IMR-90 (cell line): Measurements from ENCODE around the gene ZNF746. TPM values are rescaled to one million over a fixed set of nuclear protein-coding genes. Genes with fewer than 3 reads are reported as not detected.

Source experiments
- ATAC-seq: fragments of 200-7000 bp; cut with Tn5 transposase; 2 replicates; pipeline ENCODE4 v1.9.1; 2020; ENCODE audit warnings: low read depth, mild to moderate bottlenecking, moderate library complexity
- BruUV-seq: library from RNA; stranded (reverse); fragments of 400-500 nt; replicated peaks from 2 replicates; lab custom pipeline; 2021; lab: Mats Ljungman, UMichigan
- CTCF ChIA-PET: fragments of 300-600 bp; formaldehyde crosslinking; extraction: SDS; loops from one replicate; lab custom pipeline; 2021; ENCODE audit warnings: antibody characterized with exemption; lab: Yijun Ruan, JAX
- POLR2A ChIA-PET: fragments of 300-600 bp; sonication (Branson Sonifier 250); formaldehyde crosslinking; loops from one replicate; lab custom pipeline; 2022; ENCODE audit warnings: antibody characterized with exemption; ENCODE audit not compliant: unreplicated experiment; lab: Charles Lee
- DNase-seq: peaks from one replicate; pipeline ENCODE4 v3.0.0; 2013
- H2AFZ ChIP-seq: replicated peaks from 2 replicates; pipeline ENCODE3; 2013; ENCODE audit warnings: low read length, mild to moderate bottlenecking; ENCODE audit not compliant: poor library complexity
- H2AK5ac ChIP-seq: 2 replicates; pipeline ENCODE4 v1.6.1; 2013; ENCODE audit warnings: low read depth, low read length, inconsistent platforms
- H2AK9ac ChIP-seq: replicated peaks from 2 replicates; pipeline ENCODE3; 2013; ENCODE audit warnings: mild to moderate bottlenecking, low read depth, low read length, moderate library complexity; ENCODE audit not compliant: poor library complexity
- H2BK120ac ChIP-seq: 2 replicates; pipeline ENCODE4 v1.6.1; 2013; ENCODE audit warnings: low read depth, low read length, inconsistent platforms
- H2BK15ac ChIP-seq: 3 replicates; pipeline ENCODE4 v1.6.1; 2013; ENCODE audit warnings: low read depth, low read length, inconsistent platforms
- H2BK20ac ChIP-seq: 2 replicates; pipeline ENCODE4 v1.6.1; 2013; ENCODE audit warnings: low read depth, mild to moderate bottlenecking, inconsistent platforms, low read length, moderate library complexity
- H2BK5ac ChIP-seq: 2 replicates; pipeline ENCODE4 v1.6.1; 2013; ENCODE audit warnings: mild to moderate bottlenecking, low read depth, low read length, inconsistent platforms; ENCODE audit not compliant: poor library complexity, severe bottlenecking
- H3K14ac ChIP-seq: replicated peaks from 2 replicates; pipeline ENCODE4 v1.6.1; 2013; ENCODE audit warnings: low read depth, low read length, inconsistent platforms
- H3K18ac ChIP-seq: 2 replicates; pipeline ENCODE4 v1.6.1; 2013; ENCODE audit warnings: low read depth, low read length, control low read depth
- H3K23ac ChIP-seq: 2 replicates; pipeline ENCODE4 v1.6.1; 2013; ENCODE audit warnings: low read depth, low read length, inconsistent platforms
- H3K27ac ChIP-seq: 2 replicates; pipeline ENCODE4 v1.5.1; 2013; ENCODE audit warnings: mild to moderate bottlenecking, control low read depth, low read length; ENCODE audit not compliant: insufficient read depth
- H3K27me3 ChIP-seq: 2 replicates; pipeline ENCODE4 v1.6.1; 2013; ENCODE audit warnings: low read length; ENCODE audit not compliant: control insufficient read depth, insufficient read depth
- H3K36me3 ChIP-seq: 2 replicates; pipeline ENCODE4 v1.6.1; 2013; ENCODE audit warnings: low read length, mixed read lengths; ENCODE audit not compliant: control insufficient read depth, insufficient read depth
- H3K4ac ChIP-seq: 2 replicates; pipeline ENCODE4 v1.6.1; 2013; ENCODE audit warnings: low read depth, low read length, inconsistent platforms
- H3K4me1 ChIP-seq: 2 replicates; pipeline ENCODE4 v1.6.1; 2013; ENCODE audit warnings: low read length, mixed read lengths; ENCODE audit not compliant: control insufficient read depth, insufficient read depth
- H3K4me2 ChIP-seq: 2 replicates; pipeline ENCODE4 v1.6.1; 2013; ENCODE audit warnings: low read depth, mild to moderate bottlenecking, control low read depth, low read length, moderate library complexity
- H3K4me3 ChIP-seq: 2 replicates; pipeline ENCODE4 v1.5.1; 2013; ENCODE audit warnings: low read depth, mild to moderate bottlenecking, control low read depth, low read length, moderate library complexity; ENCODE audit not compliant: insufficient read depth
- H3K56ac ChIP-seq: 2 replicates; pipeline ENCODE4 v1.6.1; 2013; ENCODE audit warnings: low read length, inconsistent platforms; ENCODE audit not compliant: insufficient read depth; ENCODE audit errors: extremely low read depth
- H3K79me1 ChIP-seq, 2 experiments: 2 replicates each; pipeline ENCODE4 v1.6.1; 2013; ENCODE audit warnings: low read length in 2 of 2, inconsistent platforms in 1 of 2, low read depth in 1 of 2
- H3K9ac ChIP-seq: 2 replicates; pipeline ENCODE4 v1.6.1; 2013; ENCODE audit warnings: low read depth, low read length, control low read depth
- H3K9me1 ChIP-seq: 2 replicates; pipeline ENCODE4 v1.6.1; 2013; ENCODE audit warnings: low read length, inconsistent platforms; ENCODE audit not compliant: insufficient read depth
- H3K9me3 ChIP-seq: 2 replicates; pipeline ENCODE4 v1.6.1; 2013; ENCODE audit warnings: low read length; ENCODE audit not compliant: control insufficient read depth, insufficient read depth
- H4K20me1 ChIP-seq: 2 replicates; pipeline ENCODE4 v1.6.1; 2013; ENCODE audit warnings: low read length, inconsistent platforms; ENCODE audit not compliant: insufficient read depth
- H4K5ac ChIP-seq: 2 replicates; pipeline ENCODE4 v1.6.1; 2013; ENCODE audit warnings: mild to moderate bottlenecking, low read depth, low read length, control low read depth
- H4K8ac ChIP-seq, 2 experiments: 2 replicates each; pipeline ENCODE4 v1.6.1; 2013; ENCODE audit warnings: low read depth in 2 of 2, low read length in 2 of 2, control low read depth in 1 of 2, inconsistent platforms in 1 of 2
- H4K91ac ChIP-seq: 2 replicates; pipeline ENCODE4 v1.6.1; 2013; ENCODE audit warnings: low read depth, low read length, inconsistent platforms; ENCODE audit not compliant: insufficient read depth
- BHLHE40 ChIP-seq: fragments of 150-350 bp; IDR thresholded peaks from 2 replicates; pipeline ENCODE4 v1.6.1; 2016; ENCODE audit warnings: mild to moderate bottlenecking, low read depth, low read length
- CHD1 ChIP-seq: IDR thresholded peaks from 2 replicates; pipeline ENCODE4 v1.6.1; 2012; ENCODE audit warnings: low read depth, low read length, improper control_type of control experiment
- FOS ChIP-seq: fragments of 150-350 bp; IDR thresholded peaks from 2 replicates; pipeline ENCODE4 v1.6.1; 2016; ENCODE audit warnings: low read depth, low read length
- MAZ ChIP-seq: IDR thresholded peaks from 2 replicates; pipeline ENCODE4 v1.6.1; 2012; ENCODE audit warnings: low read depth, mild to moderate bottlenecking, low read length, improper control_type of control experiment, moderate library complexity, borderline replicate concordance
- NFE2L2 ChIP-seq: fragments of 150-350 bp; IDR thresholded peaks from 2 replicates; pipeline ENCODE4 v1.6.1; 2016; ENCODE audit warnings: low read depth, mild to moderate bottlenecking, low read length
- POLR2A ChIP-seq: IDR thresholded peaks from 2 replicates; pipeline ENCODE4 v1.6.1; 2012; ENCODE audit warnings: mild to moderate bottlenecking, low read depth, low read length
- RAD21 ChIP-seq: IDR thresholded peaks from 2 replicates; pipeline ENCODE4 v1.6.1; 2012; ENCODE audit warnings: low read length, improper control_type of control experiment
- RFX5 ChIP-seq: IDR thresholded peaks from 2 replicates; pipeline ENCODE4 v1.8.0; 2012; ENCODE audit warnings: low read depth, mild to moderate bottlenecking, low read length, moderate library complexity
- SMC3 ChIP-seq: fragments of 150-350 bp; IDR thresholded peaks from 2 replicates; pipeline ENCODE4 v1.6.1; 2016; ENCODE audit warnings: low read depth, mild to moderate bottlenecking, antibody characterized with exemption, low read length, moderate library complexity
- dilution Hi-C: fragments of 300-500 bp; cut with HindIII; formaldehyde crosslinking; loops from one replicate; pipeline ENCODE4 v1.14.3; 2018; ENCODE audit warnings: low sequenced_read_pairs; ENCODE audit not compliant: unreplicated experiment
- in situ Hi-C: fragments of 300-500 bp; cut with MboI; formaldehyde crosslinking; loops from 3 replicates; pipeline ENCODE4 v1.14.3; 2019; ENCODE audit warnings: low sequenced_read_pairs, inconsistent platforms, mixed read lengths
- intact Hi-C: fragments of 100-400 bp; cut with micrococcal nuclease; formaldehyde crosslinking; loops from 2 replicates; pipeline ENCODE4 v1.10.0; 2022
- polyA plus RNA-seq, 3 experiments: library from polyadenylated mRNA; depleted of rRNA; stranded (reverse); fragments of >200 nt; gene quantifications; 2 replicates each; pipeline ENCODE4 v1.2.3, GENCODE V29; 2012; ENCODE audit warnings: low replicate concordance in 1 of 3
- total RNA-seq: library from RNA; depleted of rRNA; stranded (reverse); fragments of >200 nt; gene quantifications from 2 replicates; pipeline ENCODE4 v1.2.3, GENCODE V29; 2012
- TF ChIP-seq, protein P1 (sequence below): conservative IDR thresholded peaks from 2 replicates; pipeline ENCODE4 v1.5.1; 2012; ENCODE audit warnings: mild to moderate bottlenecking, low read depth, low read length, improper control_type of control experiment
- TF ChIP-seq, protein P2 (sequence below): fragments of 150-350 bp; IDR thresholded peaks from 2 replicates; pipeline ENCODE4 v1.6.1; 2017; ENCODE audit warnings: mild to moderate bottlenecking, antibody characterized with exemption, low read length, low read depth

The ZNF746 gene
- total and polyA plus RNA-seq, 2 of the 4 experiments (the other 2 are of a cell fraction) = 6.6 to 8.4 TPM

DNA sequence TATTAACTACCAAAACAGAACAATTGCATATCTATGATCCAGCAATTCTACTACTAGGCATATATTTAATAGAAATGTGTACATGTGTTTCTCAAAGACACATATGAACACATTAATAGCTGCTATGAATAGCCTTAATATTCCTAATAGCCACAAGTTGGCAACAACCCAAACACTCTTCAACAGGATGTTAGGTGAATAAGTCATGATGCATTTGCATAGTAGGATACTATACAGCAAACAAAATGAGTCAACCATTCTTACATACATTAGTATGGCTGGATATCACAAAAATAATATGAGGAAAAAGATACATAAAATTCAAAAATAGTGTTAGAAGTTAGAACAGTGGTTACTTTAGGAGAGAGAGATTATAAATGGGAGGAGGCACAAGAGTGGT is 26.8 kb upstream of the ZNF746 start:
- H3K4me1 ChIP-seq = no peaks in the 10 kb centered on the region
- no peak overlapping the region for H3K27ac ChIP-seq
- H3K9me1 ChIP-seq = no peaks in the 10 kb centered on the region
- H3K14ac ChIP-seq = no peak overlapping the region
- H3K9ac ChIP-seq = no peak overlapping the region
- BruUV-seq = no TSS peak
- no peak overlapping the region for H4K91ac ChIP-seq
- DNase-seq (no peak), ATAC-seq (no peak)
- in situ Hi-C loops = no loop called here
- no peak overlapping the region for H2AK5ac ChIP-seq
- no peak overlapping the region for H2BK5ac ChIP-seq
- no peak overlapping the region for H3K18ac ChIP-seq
- no peak overlapping the region for H3K23ac ChIP-seq
- H4K5ac ChIP-seq = no peak overlapping the region
- no peak overlapping the region for H3K4me3 ChIP-seq
- dilution Hi-C loops = no loop called here
- CTCF ChIA-PET = no interaction called here
- intact Hi-C loops = no loop called here
- TF ChIP-seq SMC3 (no peak), RFX5 (no peak), CHD1 (no peak), NFE2L2 (no peak), POLR2A (no peak), BHLHE40 (no peak), MAZ (no peak), RAD21 (no peak), FOS (no peak)
- TF ChIP-seq, protein P1, sequence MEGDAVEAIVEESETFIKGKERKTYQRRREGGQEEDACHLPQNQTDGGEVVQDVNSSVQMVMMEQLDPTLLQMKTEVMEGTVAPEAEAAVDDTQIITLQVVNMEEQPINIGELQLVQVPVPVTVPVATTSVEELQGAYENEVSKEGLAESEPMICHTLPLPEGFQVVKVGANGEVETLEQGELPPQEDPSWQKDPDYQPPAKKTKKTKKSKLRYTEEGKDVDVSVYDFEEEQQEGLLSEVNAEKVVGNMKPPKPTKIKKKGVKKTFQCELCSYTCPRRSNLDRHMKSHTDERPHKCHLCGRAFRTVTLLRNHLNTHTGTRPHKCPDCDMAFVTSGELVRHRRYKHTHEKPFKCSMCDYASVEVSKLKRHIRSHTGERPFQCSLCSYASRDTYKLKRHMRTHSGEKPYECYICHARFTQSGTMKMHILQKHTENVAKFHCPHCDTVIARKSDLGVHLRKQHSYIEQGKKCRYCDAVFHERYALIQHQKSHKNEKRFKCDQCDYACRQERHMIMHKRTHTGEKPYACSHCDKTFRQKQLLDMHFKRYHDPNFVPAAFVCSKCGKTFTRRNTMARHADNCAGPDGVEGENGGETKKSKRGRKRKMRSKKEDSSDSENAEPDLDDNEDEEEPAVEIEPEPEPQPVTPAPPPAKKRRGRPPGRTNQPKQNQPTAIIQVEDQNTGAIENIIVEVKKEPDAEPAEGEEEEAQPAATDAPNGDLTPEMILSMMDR = no peak
- TF ChIP-seq, protein P2, sequence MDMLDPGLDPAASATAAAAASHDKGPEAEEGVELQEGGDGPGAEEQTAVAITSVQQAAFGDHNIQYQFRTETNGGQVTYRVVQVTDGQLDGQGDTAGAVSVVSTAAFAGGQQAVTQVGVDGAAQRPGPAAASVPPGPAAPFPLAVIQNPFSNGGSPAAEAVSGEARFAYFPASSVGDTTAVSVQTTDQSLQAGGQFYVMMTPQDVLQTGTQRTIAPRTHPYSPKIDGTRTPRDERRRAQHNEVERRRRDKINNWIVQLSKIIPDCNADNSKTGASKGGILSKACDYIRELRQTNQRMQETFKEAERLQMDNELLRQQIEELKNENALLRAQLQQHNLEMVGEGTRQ = no peak
- H3K79me1 ChIP-seq = no peaks in the 10 kb centered on the region
- H2BK120ac ChIP-seq = no peak overlapping the region
- no peak overlapping the region for H3K4me2 ChIP-seq
- no peaks in the 10 kb centered on the region for H3K36me3 ChIP-seq
- no peaks in the 10 kb centered on the region for H4K20me1 ChIP-seq
- POLR2A ChIA-PET = no interaction called here
- no peak overlapping the region for H4K8ac ChIP-seq
- H3K4ac ChIP-seq = no peak overlapping the region
- no peak overlapping the region for H2BK15ac ChIP-seq
- no peak overlapping the region for H2AK9ac ChIP-seq
- H3K9me3 ChIP-seq = peaks cover 17% of the 10 kb centered on the region
- H2AFZ ChIP-seq = no peak overlapping the region
- H3K27me3 ChIP-seq = no peaks in the 10 kb centered on the region
- no peak overlapping the region for H2BK20ac ChIP-seq
- H3K56ac ChIP-seq = no peak overlapping the region
